ENCODE data around the gene TMEM63C.

GRCh38 chr14:77151245-77151644 lies 30.4 kb upstream of the TMEM63C start:
- TF ChIP-seq CTCF (IDR thresholded peaks at IDR 0.05; ENCODE audit: poor library complexity) (peak; percentile 48), EZH2 (IDR thresholded peaks at IDR 0.05; ENCODE audit: borderline replicate concordance) (no peak), EZH2phosphoT487 (IDR thresholded peaks at IDR 0.05; ENCODE audit: low read depth, severe bottlenecking, unreplicated experiment) (no peak)

Measured in hepatocyte (in vitro differentiated cells).